Muscle layer of colon (tissue), 2 donors: ENCODE data around the gene ZSCAN25.
"Not testable (repeated sequence)": the region's sequence is repeated elsewhere in the genome, so short reads cannot be mapped to it uniquely, and the experiment has no call there.

Experiments used
- H3K27ac ChIP-seq: one replicate; pipeline ENCODE4 v1.7.0; 2013; ENCODE audit warnings: low read depth, mild to moderate bottlenecking, low read length, moderate library complexity
- H3K27me3 ChIP-seq, 2 donors: one replicate each; pipeline ENCODE4 v1.7.0; 2013; ENCODE audit warnings: low read length in 2 of 2, mild to moderate bottlenecking in 2 of 2; ENCODE audit not compliant: insufficient read depth in 2 of 2, control insufficient read depth in 1 of 2
- H3K36me3 ChIP-seq: one replicate; pipeline ENCODE4 v1.7.0; 2013; ENCODE audit warnings: mild to moderate bottlenecking, low read length; ENCODE audit not compliant: insufficient read depth
- H3K4me1 ChIP-seq: one replicate; pipeline ENCODE4 v1.7.0; 2013; ENCODE audit warnings: mild to moderate bottlenecking, low read length; ENCODE audit not compliant: insufficient read depth
- H3K4me3 ChIP-seq, 2 donors: one replicate each; pipeline ENCODE4 v1.7.0; 2013; ENCODE audit warnings: low read length in 2 of 2, low read depth in 1 of 2, mild to moderate bottlenecking in 1 of 2, moderate library complexity in 1 of 2
- H3K9ac ChIP-seq: one replicate; pipeline ENCODE4 v1.7.0; 2013; ENCODE audit warnings: low read length
- H3K9me3 ChIP-seq: one replicate; pipeline ENCODE4 v1.7.0; 2013; ENCODE audit warnings: mild to moderate bottlenecking, low read length
- donor health status: abdominal sarcoma.
- donor health status: Adenocarcinoma of cecum.

ZSCAN25 gene

GRCh38 chr7:99629643-99630042 lies 12.9 kb downstream of the ZSCAN25 start:
- Histone ChIP-seq H3K4me3 (no peak overlapping the region), H3K9me3 (no peaks in the 10 kb centered on the region), H3K27me3 (no peaks in the 10 kb centered on the region), H3K9ac (no peak overlapping the region), H3K27ac (no peak overlapping the region), H3K36me3 (peaks cover 56% of the 10 kb centered on the region), H3K4me1 (no peaks in the 10 kb centered on the region)

- Histone ChIP-seq H3K4me3 (no peak overlapping the region), H3K9me3 (no peaks in the 10 kb centered on the region), H3K9ac (no peak overlapping the region)
These were observed 14.8 kb downstream of the ZSCAN25 start for GRCh38 chr7:99631295-99632109.

GRCh38 chr7:99637414-99637813 lies 20.7 kb downstream of the ZSCAN25 start:
- not testable (repeated sequence) for H3K27me3 ChIP-seq, H3K36me3 ChIP-seq, H3K4me3 ChIP-seq, H3K27ac ChIP-seq, H3K4me1 ChIP-seq, H3K9ac ChIP-seq, H3K9me3 ChIP-seq

More at GRCh38 chr7:99631295-99632109, 14.8 kb downstream of the ZSCAN25 start:
- Histone ChIP-seq H3K36me3 (peaks cover 39% of the 10 kb centered on the region), H3K27ac (no peak overlapping the region), H3K4me1 (no peaks in the 10 kb centered on the region), H3K27me3 (no peaks in the 10 kb centered on the region)

- no peaks in the 10 kb centered on the region for H3K4me1 ChIP-seq
- no peak overlapping the region for H3K9ac ChIP-seq
- H3K4me3 ChIP-seq, result no peak overlapping the region
- H3K9me3 ChIP-seq, result no peaks in the 10 kb centered on the region
- peaks cover 8% of the 10 kb centered on the region for H3K36me3 ChIP-seq
- no peaks in the 10 kb centered on the region for H3K27me3 ChIP-seq
- H3K27ac ChIP-seq, result no peak overlapping the region
These were observed 22.0 kb downstream of the ZSCAN25 start for GRCh38 chr7:99638731-99639130.

GRCh38 chr7:99639267-99639666 lies 22.5 kb downstream of the ZSCAN25 start:
- H3K27ac ChIP-seq, result no peak overlapping the region
- H3K4me3 ChIP-seq, result no peak overlapping the region
- no peak overlapping the region for H3K9ac ChIP-seq
- no peaks in the 10 kb centered on the region for H3K27me3 ChIP-seq
- peaks cover 3% of the 10 kb centered on the region for H3K36me3 ChIP-seq
- no peaks in the 10 kb centered on the region for H3K9me3 ChIP-seq
- H3K4me1 ChIP-seq, result no peaks in the 10 kb centered on the region

GRCh38 chr7:99642027-99642426 lies 25.3 kb downstream of the ZSCAN25 start:
- Histone ChIP-seq H3K27ac (no peak overlapping the region), H3K4me1 (no peaks in the 10 kb centered on the region), H3K9me3 (no peaks in the 10 kb centered on the region), H3K27me3 (no peaks in the 10 kb centered on the region), H3K4me3 (no peak overlapping the region), H3K36me3 (peaks cover 8% of the 10 kb centered on the region), H3K9ac (no peak overlapping the region)

- no peaks in the 10 kb centered on the region for H3K9me3 ChIP-seq
- H3K27me3 ChIP-seq, result no peaks in the 10 kb centered on the region
- H3K27ac ChIP-seq, result no peak overlapping the region
- H3K36me3 ChIP-seq, result peaks cover 8% of the 10 kb centered on the region
- no peak overlapping the region for H3K4me3 ChIP-seq
- no peaks in the 10 kb centered on the region for H3K4me1 ChIP-seq
- H3K9ac ChIP-seq, result no peak overlapping the region
These were observed 26.7 kb downstream of the ZSCAN25 start for GRCh38 chr7:99643464-99643863.

GRCh38 chr7:99644431-99644830 lies 27.7 kb downstream of the ZSCAN25 start:
- no peaks in the 10 kb centered on the region for H3K4me1 ChIP-seq
- H3K27me3 ChIP-seq, result no peaks in the 10 kb centered on the region
- H3K36me3 ChIP-seq, result peaks cover 8% of the 10 kb centered on the region
- H3K9me3 ChIP-seq, result no peaks in the 10 kb centered on the region
- H3K27ac ChIP-seq, result no peak overlapping the region
- H3K4me3 ChIP-seq, result no peak overlapping the region
- H3K9ac ChIP-seq, result no peak overlapping the region

- H3K9me3 ChIP-seq, result no peaks in the 10 kb centered on the region
- no peaks in the 10 kb centered on the region for H3K27me3 ChIP-seq
- H3K36me3 ChIP-seq, result peaks cover 8% of the 10 kb centered on the region
- no peak overlapping the region for H3K9ac ChIP-seq
- no peak overlapping the region for H3K4me3 ChIP-seq
- no peaks in the 10 kb centered on the region for H3K4me1 ChIP-seq
- no peak overlapping the region for H3K27ac ChIP-seq
These were observed 28.8 kb downstream of the ZSCAN25 start for GRCh38 chr7:99645590-99645989.

- no peaks in the 10 kb centered on the region for H3K9me3 ChIP-seq
- no peak overlapping the region for H3K9ac ChIP-seq
- no peaks in the 10 kb centered on the region for H3K4me1 ChIP-seq
- no peak overlapping the region for H3K27ac ChIP-seq
- no peak overlapping the region for H3K4me3 ChIP-seq
- H3K27me3 ChIP-seq, result no peaks in the 10 kb centered on the region
- peaks cover 4% of the 10 kb centered on the region for H3K36me3 ChIP-seq
These were observed 32.1 kb downstream of the ZSCAN25 start for GRCh38 chr7:99648843-99649242.

- no peaks in the 10 kb centered on the region for H3K36me3 ChIP-seq
- no peak overlapping the region for H3K4me3 ChIP-seq
- H3K4me1 ChIP-seq, result no peaks in the 10 kb centered on the region
- no peak overlapping the region for H3K9ac ChIP-seq
- no peaks in the 10 kb centered on the region for H3K27me3 ChIP-seq
- no peaks in the 10 kb centered on the region for H3K9me3 ChIP-seq
- no peak overlapping the region for H3K27ac ChIP-seq
These were observed 34.5 kb downstream of the ZSCAN25 start for GRCh38 chr7:99651290-99651689.

GRCh38 chr7:99652671-99653070 lies 35.9 kb downstream of the ZSCAN25 start:
- Histone ChIP-seq H3K9me3 (no peaks in the 10 kb centered on the region), H3K4me1 (no peaks in the 10 kb centered on the region), H3K27ac (no peak overlapping the region), H3K9ac (no peak overlapping the region), H3K4me3 (no peak overlapping the region), H3K27me3 (no peaks in the 10 kb centered on the region), H3K36me3 (no peaks in the 10 kb centered on the region)
